ENCODE data around the gene OPA1. TPM values are rescaled to one million over a fixed set of nuclear protein-coding genes. Genes with fewer than 3 reads are reported as not detected.

OPA1 gene
- total RNA-seq, 2 donors from 2014 or later, result 36.4 to 71.6 TPM

DNA sequence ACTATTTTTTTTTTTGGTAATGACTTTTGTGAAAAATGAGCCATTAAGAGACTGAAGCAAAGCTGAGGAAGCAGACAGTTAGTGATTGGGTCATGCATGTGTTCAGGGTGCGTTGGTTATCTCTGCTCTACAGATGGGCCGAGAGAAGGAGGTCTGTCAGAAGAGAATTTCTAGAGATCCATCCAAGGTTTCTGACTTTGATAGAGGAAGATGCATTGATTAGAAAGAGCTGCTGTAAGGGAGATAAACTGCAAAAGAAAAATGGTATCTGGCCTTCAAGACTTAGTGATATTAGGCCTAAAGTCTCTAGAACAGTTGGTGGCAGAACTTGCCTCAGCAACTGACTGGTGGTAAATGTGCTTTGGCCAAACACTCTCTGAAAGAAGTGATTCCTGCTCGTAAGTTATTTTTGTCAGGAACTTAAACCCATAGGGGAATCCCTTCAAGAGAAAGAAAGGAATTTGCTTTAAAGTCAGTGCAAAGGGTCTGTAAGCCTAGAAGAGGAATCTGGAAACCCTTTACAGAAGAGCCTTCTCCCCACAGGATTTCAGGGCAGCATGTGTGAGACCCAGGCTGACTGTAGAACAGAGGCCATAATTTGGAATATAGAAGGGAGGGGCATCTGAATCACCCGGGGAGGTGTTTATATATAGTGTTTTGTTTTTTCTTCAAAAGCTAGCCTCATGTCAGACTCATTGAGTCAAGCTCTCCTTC is 67.8 kb downstream of the OPA1 start:
- Histone ChIP-seq H3K4me3 (no peak overlapping the region), H3K27ac (no peak overlapping the region), H3K4me1 (no peaks in the 10 kb centered on the region), H3K36me3 (peaks cover 40% of the 10 kb centered on the region), H3K9me3 (no peaks in the 10 kb centered on the region), H3K27me3 (no peaks in the 10 kb centered on the region)
- DNase-seq (ENCODE audit: low spot score), result no peak
- TF ChIP-seq, protein P1, sequence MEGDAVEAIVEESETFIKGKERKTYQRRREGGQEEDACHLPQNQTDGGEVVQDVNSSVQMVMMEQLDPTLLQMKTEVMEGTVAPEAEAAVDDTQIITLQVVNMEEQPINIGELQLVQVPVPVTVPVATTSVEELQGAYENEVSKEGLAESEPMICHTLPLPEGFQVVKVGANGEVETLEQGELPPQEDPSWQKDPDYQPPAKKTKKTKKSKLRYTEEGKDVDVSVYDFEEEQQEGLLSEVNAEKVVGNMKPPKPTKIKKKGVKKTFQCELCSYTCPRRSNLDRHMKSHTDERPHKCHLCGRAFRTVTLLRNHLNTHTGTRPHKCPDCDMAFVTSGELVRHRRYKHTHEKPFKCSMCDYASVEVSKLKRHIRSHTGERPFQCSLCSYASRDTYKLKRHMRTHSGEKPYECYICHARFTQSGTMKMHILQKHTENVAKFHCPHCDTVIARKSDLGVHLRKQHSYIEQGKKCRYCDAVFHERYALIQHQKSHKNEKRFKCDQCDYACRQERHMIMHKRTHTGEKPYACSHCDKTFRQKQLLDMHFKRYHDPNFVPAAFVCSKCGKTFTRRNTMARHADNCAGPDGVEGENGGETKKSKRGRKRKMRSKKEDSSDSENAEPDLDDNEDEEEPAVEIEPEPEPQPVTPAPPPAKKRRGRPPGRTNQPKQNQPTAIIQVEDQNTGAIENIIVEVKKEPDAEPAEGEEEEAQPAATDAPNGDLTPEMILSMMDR (IDR thresholded peaks at IDR 0.05), result no peak

DNA sequence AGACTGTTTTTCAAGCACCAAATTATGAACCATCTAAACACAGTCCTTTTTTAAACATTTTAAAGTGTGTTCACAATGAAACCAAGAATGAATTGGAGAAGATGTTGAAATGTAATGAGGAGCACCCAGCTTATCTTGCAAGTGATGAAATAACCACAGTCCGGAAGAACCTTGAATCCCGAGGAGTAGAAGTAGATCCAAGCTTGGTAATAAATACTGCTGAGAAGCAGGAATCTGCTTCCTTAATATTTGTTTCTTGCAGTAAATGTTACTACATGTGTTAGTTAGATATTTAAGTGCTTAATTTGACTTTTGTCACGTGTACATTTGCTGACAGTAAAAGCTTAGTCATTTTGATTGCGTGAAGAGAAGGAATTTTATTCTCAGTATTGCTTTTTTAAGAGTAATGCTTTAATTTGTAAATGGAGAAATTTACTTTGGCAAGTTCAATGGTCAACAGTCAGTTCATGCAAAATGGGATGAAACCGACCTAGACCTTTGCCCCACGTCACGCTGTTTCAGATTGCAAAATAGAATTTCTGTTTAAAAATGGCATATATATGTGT is 69.8 kb downstream of the OPA1 start:
- H3K36me3 ChIP-seq, result peaks cover 44% of the 10 kb centered on the region
- no peaks in the 10 kb centered on the region for H3K4me1 ChIP-seq
- no peaks in the 10 kb centered on the region for H3K9me3 ChIP-seq
- H3K27ac ChIP-seq, result no peak overlapping the region
- DNase-seq (ENCODE audit: low spot score), result no peak
- TF ChIP-seq, protein P1 (IDR thresholded peaks at IDR 0.05), result no peak
- no peak overlapping the region for H3K4me3 ChIP-seq
- no peaks in the 10 kb centered on the region for H3K27me3 ChIP-seq

DNA sequence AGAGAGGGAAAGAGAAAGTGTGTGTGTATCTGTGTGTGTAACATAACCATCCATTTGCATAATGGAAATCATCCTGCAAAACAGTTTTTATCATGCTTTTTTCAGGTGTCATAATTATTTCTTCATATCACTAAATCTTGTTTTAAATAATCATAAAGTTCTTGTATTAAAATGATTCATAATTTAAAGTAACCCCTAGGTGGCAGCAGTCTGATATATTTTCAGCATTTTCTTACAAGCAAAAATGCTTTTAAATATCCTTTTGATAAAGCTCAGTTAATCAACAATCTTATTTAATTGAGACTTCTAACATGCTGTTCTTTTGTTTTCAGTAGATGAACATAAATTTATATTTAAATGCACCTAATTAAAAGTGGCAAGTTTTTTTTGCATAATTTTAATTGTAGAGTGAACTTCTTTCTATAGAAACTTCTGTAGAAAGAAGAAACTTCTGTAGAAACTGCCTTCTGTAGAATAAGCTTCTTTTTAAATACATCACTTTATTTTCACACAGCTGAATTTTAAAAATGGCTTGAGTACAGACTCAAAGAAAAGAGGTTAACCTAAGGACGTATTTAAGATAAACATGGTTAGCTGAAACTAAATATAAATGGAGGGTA is 72.5 kb downstream of the OPA1 start:
- TF ChIP-seq, protein P1 (IDR thresholded peaks at IDR 0.05), result peak in 1 of 2 donors; percentile 59

DNA sequence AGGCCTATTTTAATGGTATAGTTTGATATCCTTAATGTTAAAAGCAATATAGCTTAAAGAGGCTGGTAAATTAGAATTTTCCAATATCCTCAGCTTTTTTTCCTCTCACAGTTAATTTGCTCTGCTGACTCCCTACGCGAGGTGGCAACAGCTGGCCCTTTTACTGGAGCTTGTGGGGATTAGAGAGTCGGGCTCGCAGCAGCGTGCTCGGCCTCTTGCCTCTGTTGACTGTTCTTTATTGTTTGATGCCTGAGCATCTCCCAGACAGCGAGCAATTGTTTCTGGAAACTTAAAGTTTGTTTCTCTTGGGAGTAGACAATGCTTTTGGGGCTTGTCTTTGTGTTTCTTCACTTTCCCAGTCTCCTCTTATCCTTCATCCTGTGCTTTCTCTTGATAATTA is 80.8 kb downstream of the OPA1 start:
- no peaks in the 10 kb centered on the region for H3K4me1 ChIP-seq
- no peak overlapping the region for H3K4me3 ChIP-seq
- H3K9me3 ChIP-seq, result no peaks in the 10 kb centered on the region
- H3K27ac ChIP-seq, result no peak overlapping the region
- H3K36me3 ChIP-seq, result peaks cover 14% of the 10 kb centered on the region
- no peaks in the 10 kb centered on the region for H3K27me3 ChIP-seq
- no peak for DNase-seq (ENCODE audit: low spot score)
- TF ChIP-seq, protein P1 (IDR thresholded peaks at IDR 0.05), result no peak

More for the DNA sequence above, 72.5 kb downstream of the OPA1 start:
- H3K27me3 ChIP-seq, result no peaks in the 10 kb centered on the region
- H3K4me3 ChIP-seq, result no peak overlapping the region
- H3K4me1 ChIP-seq, result no peaks in the 10 kb centered on the region
- DNase-seq (ENCODE audit: low spot score), result no peak
- H3K27ac ChIP-seq, result no peak overlapping the region
- H3K36me3 ChIP-seq, result peaks cover 45% of the 10 kb centered on the region
- no peaks in the 10 kb centered on the region for H3K9me3 ChIP-seq

DNA sequence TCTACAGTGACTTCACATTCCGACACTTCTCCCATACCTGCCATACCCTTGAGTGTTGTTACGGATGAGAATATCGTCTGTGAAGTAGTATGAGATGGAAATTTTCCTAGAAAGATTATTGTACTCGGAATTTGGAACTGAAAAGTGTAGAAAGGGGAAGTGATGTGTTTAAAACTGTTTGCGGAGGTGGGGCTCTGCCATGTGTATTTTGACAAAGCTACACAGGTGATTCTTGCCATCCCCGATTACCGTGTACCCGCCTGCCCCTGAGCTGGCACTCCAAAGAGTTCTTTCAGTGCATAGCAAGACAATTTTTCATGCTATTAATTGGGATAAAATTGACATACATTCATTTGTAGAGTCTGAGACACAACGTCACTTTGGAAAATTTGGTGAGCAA is 81.7 kb downstream of the OPA1 start:
- no peak for DNase-seq (ENCODE audit: low spot score)
- H3K27ac ChIP-seq, result no peak overlapping the region
- TF ChIP-seq, protein P1 (IDR thresholded peaks at IDR 0.05), result no peak
- no peaks in the 10 kb centered on the region for H3K27me3 ChIP-seq
- H3K4me1 ChIP-seq, result no peaks in the 10 kb centered on the region
- H3K4me3 ChIP-seq, result no peak overlapping the region
- no peaks in the 10 kb centered on the region for H3K9me3 ChIP-seq
- peaks cover 14% of the 10 kb centered on the region for H3K36me3 ChIP-seq

Data from right atrium auricular region (tissue), 2 donors.